K562 (cell line): ENCODE measurements around the gene NOSTRIN. TPM values are rescaled to one million over a fixed set of nuclear protein-coding genes. Genes with fewer than 3 reads are reported as not detected.

Experiments used
- BRF2 ChIP-seq: IDR thresholded peaks from 3 replicates; pipeline ENCODE4 v1.6.1; 2011; ENCODE audit warnings: borderline replicate concordance, mild to moderate bottlenecking; ENCODE audit not compliant: insufficient read length, insufficient read depth
- CBFA2T2 ChIP-seq: fragments of 450-650 bp; conservative IDR thresholded peaks from 2 replicates; pipeline ENCODE4 v1.6.1; 2017; ENCODE audit warnings: mild to moderate bottlenecking
- GATA2 ChIP-seq: sonication (generic); formaldehyde crosslinking; IDR thresholded peaks from 2 replicates; pipeline ENCODE4 v1.4.0; 2020; ENCODE audit warnings: mild to moderate bottlenecking, missing genetic modification reagents
- KAT2B ChIP-seq: IDR thresholded peaks from one replicate; pipeline ENCODE4 v1.6.1; 2012; ENCODE audit warnings: low read depth, mild to moderate bottlenecking, control low read depth, inconsistent platforms, low read length, moderate library complexity
- MEF2D ChIP-seq: conservative IDR thresholded peaks from 2 replicates; pipeline ENCODE4 v1.6.1; 2016; ENCODE audit warnings: low read depth, missing genetic modification characterization, missing compliant biosample characterization
- RCOR1 ChIP-seq, 2 experiments: IDR thresholded peaks; 2 replicates each; pipeline ENCODE4 v1.6.1; 2012; ENCODE audit warnings: low read depth in 2 of 2, low read length in 2 of 2, borderline replicate concordance in 1 of 2, improper control_type of control experiment in 1 of 2
- SMAD1 ChIP-seq: fragments of 150-350 bp; IDR thresholded peaks from 2 replicates; pipeline ENCODE4 v1.6.1; 2014; ENCODE audit warnings: low read length, low read depth; ENCODE audit not compliant: partially characterized antibody
- STAT5A ChIP-seq: IDR thresholded peaks from 2 replicates; pipeline ENCODE4 v1.6.1; 2012; ENCODE audit warnings: low read length, inconsistent platforms, borderline replicate concordance
- TAF15 ChIP-seq: fragments of 200-400 bp; formaldehyde crosslinking; IDR thresholded peaks from 2 replicates; pipeline ENCODE4 v1.6.1; 2017; ENCODE audit warnings: mild to moderate bottlenecking, low read depth, low read length, moderate library complexity
- XRCC4 ChIP-seq: IDR thresholded peaks from one replicate; pipeline ENCODE4 v1.6.1; 2011; ENCODE audit not compliant: insufficient read depth, insufficient read length; ENCODE audit errors: extremely low read depth
- ZNF143 ChIP-seq: sonication (generic); formaldehyde crosslinking; IDR thresholded peaks from 2 replicates; pipeline ENCODE4 v1.9.0; 2022; ENCODE audit warnings: mild to moderate bottlenecking, missing genetic modification reagents
- ZNF224 ChIP-seq: sonication (generic); formaldehyde crosslinking; IDR thresholded peaks from 2 replicates; pipeline ENCODE4 v1.8.0; 2022; ENCODE audit warnings: mild to moderate bottlenecking, missing genetic modification reagents
- polyA plus RNA-seq, 8 experiments: library from polyadenylated mRNA; depleted of rRNA in 4 of 8; stranded (reverse) in 5 of 8; unstranded in 3 of 8; fragments of >200 nt; fragmentation: Nextera tagmentation in 2 of 8; fragmentation: Illumina TruSeq in 1 of 8; extraction: Ambion mirVana in 2 of 8; extraction: Trizol in 1 of 8; gene quantifications; 2 replicates each; pipeline versions ENCODE4 v1.2.1 to v1.2.3, GENCODE V29; 2011 to 2014; ENCODE audit warnings: inconsistent platforms in 1 of 8, missing spikeins in 1 of 8
- total RNA-seq, 7 experiments: library from RNA; depleted of rRNA in 6 of 7; stranded (reverse); fragments of >200 nt in 6 of 7; fragmentation: Illumina TruSeq in 2 of 7; extraction: Trizol in 2 of 7; gene quantifications; 2 replicates each; pipeline versions ENCODE4 v1.2.1 to v1.2.3, GENCODE V29; 2011 to 2021; ENCODE audit warnings: low replicate concordance in 1 of 7
- TF ChIP-seq, protein P1 (sequence below), 2 experiments: fragments of 450-650 bp in 1 of 2; sonication (generic) in 1 of 2; formaldehyde crosslinking in 1 of 2; IDR thresholded peaks; 2 replicates each; pipeline versions ENCODE4 v1.7.1 to v1.9.0; 2016 to 2022; ENCODE audit warnings: inconsistent platforms in 1 of 2, mild to moderate bottlenecking in 1 of 2, missing genetic modification reagents in 1 of 2

NOSTRIN gene
- total and polyA plus RNA-seq, 9 of the 15 experiments (the other 6 are each of a cell fraction or from before 2014, with no cell fraction given), result 26.7 to 82.9 (median 56.3) TPM

DNA sequence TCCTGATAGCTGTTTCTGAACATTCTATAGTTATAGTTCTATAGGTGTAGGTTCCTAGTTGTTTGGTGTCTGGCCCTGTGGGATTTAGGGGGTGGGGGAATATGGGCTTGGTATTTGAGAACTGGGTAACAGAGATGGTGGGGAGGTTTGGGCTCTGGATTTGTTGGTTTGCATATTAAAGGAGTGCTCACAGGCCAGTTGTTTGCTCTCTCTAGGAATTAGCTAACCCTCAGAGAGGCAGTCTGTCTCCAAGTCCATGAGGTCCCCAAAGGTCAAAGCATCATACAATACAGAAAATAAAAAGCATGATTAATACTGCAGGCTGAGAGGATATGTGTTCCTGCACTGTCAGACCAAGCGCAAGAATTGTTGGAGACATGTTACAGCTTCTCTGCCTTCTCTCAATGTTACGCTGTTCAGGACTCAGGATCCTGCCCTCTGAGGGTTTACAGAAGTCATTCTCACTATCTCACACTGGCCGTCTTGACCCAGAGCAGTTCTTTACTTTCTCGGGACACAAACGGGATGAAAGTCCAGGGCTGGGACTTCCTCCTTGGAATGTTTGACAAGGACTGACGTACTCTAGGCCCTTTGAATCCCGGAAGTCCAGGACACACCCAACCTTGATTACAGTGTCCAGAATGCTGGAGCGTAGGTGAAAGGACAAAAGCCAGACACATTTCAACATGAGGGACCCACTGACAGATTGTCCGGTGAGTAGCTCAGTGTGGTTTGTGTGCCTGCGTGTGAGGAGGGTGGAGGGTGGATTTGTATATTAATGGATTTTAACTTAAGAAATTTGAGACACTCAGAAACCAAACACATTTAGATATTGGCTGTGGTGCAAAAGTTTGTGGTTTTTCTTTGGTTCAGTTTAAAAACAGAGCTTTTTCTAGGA, at the start of gene NOSTRIN (continued):
- no peak for TF ChIP-seq CBFA2T2
- TF ChIP-seq BRF2, result no peak
- TF ChIP-seq GATA2 (CRISPR knock-in tag), result no peak
- TF ChIP-seq ZNF143, result no peak
- TF ChIP-seq SMAD1, result no peak
- no peak for TF ChIP-seq ZNF224
- TF ChIP-seq STAT5A, result no peak
- TF ChIP-seq, protein P1, sequence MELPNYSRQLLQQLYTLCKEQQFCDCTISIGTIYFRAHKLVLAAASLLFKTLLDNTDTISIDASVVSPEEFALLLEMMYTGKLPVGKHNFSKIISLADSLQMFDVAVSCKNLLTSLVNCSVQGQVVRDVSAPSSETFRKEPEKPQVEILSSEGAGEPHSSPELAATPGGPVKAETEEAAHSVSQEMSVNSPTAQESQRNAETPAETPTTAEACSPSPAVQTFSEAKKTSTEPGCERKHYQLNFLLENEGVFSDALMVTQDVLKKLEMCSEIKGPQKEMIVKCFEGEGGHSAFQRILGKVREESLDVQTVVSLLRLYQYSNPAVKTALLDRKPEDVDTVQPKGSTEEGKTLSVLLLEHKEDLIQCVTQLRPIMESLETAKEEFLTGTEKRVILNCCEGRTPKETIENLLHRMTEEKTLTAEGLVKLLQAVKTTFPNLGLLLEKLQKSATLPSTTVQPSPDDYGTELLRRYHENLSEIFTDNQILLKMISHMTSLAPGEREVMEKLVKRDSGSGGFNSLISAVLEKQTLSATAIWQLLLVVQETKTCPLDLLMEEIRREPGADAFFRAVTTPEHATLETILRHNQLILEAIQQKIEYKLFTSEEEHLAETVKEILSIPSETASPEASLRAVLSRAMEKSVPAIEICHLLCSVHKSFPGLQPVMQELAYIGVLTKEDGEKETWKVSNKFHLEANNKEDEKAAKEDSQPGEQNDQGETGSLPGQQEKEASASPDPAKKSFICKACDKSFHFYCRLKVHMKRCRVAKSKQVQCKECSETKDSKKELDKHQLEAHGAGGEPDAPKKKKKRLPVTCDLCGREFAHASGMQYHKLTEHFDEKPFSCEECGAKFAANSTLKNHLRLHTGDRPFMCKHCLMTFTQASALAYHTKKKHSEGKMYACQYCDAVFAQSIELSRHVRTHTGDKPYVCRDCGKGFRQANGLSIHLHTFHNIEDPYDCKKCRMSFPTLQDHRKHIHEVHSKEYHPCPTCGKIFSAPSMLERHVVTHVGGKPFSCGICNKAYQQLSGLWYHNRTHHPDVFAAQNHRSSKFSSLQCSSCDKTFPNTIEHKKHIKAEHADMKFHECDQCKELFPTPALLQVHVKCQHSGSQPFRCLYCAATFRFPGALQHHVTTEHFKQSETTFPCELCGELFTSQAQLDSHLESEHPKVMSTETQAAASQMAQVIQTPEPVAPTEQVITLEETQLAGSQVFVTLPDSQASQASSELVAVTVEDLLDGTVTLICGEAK (IDR thresholded peaks at IDR 0.05), result no peak
- TF ChIP-seq, protein P1 (CRISPR knock-in tag; IDR thresholded peaks at IDR 0.05), result no peak
- no peak for TF ChIP-seq TAF15
- no peak for TF ChIP-seq XRCC4
- peak in 1 of 2 experiments; percentile 1; a peak in 1 of 4 replicates for TF ChIP-seq RCOR1 (IDR thresholded peaks at IDR 0.05; ENCODE audit: borderline replicate concordance in 1 of 2, low read depth in 2 of 2, low read length in 2 of 2)
- TF ChIP-seq MEF2D, result no peak
- TF ChIP-seq KAT2B, result no peak
